HEK293T (cell line): ENCODE measurements around the gene ABL2.

Source experiments
- CTCF ChIA-PET: fragments of 350-600 bp; formaldehyde crosslinking; extraction: SDS; loops from one replicate; lab custom pipeline; 2021; ENCODE audit warnings: antibody characterized with exemption, inconsistent platforms; lab: Yijun Ruan, JAX
- POLR2A ChIA-PET: fragments of 350-600 bp; formaldehyde crosslinking; extraction: SDS; loops from one replicate; lab custom pipeline; 2020; ENCODE audit warnings: antibody characterized with exemption, inconsistent platforms; lab: Yijun Ruan, JAX
- DNase-seq: peaks from one replicate; pipeline ENCODE4 v3.0.0; 2012; ENCODE audit warnings: mixed read lengths; ENCODE audit errors: extremely low spot score
- ARNT ChIP-seq: fragments of 450-650 bp; IDR thresholded peaks from 2 replicates; pipeline ENCODE4 v1.6.1; 2017; ENCODE audit warnings: mild to moderate bottlenecking
- BHLHE40 ChIP-seq: fragments of 450-650 bp; IDR thresholded peaks from 2 replicates; pipeline ENCODE4 v1.6.1; 2016; ENCODE audit warnings: mild to moderate bottlenecking, moderate library complexity, borderline replicate concordance
- CTBP1 ChIP-seq: fragments of 450-650 bp; IDR thresholded peaks from 2 replicates; pipeline ENCODE4 v1.6.1; 2016; ENCODE audit warnings: borderline replicate concordance
- ELF4 ChIP-seq: fragments of 450-650 bp; IDR thresholded peaks from 2 replicates; pipeline ENCODE4 v1.6.1; 2017; ENCODE audit warnings: antibody characterized with exemption
- FOXA1 ChIP-seq: fragments of 450-650 bp; IDR thresholded peaks from 2 replicates; pipeline ENCODE4 v1.6.1; 2016; ENCODE audit warnings: mild to moderate bottlenecking
- FOXK2 ChIP-seq: fragments of 450-650 bp; IDR thresholded peaks from 2 replicates; pipeline ENCODE4 v1.6.1; 2016; ENCODE audit warnings: mild to moderate bottlenecking
- FOXM1 ChIP-seq: fragments of 450-650 bp; IDR thresholded peaks from 2 replicates; pipeline ENCODE4 v1.6.1; 2017; ENCODE audit warnings: mild to moderate bottlenecking, borderline replicate concordance
- HDGF ChIP-seq: fragments of 450-650 bp; IDR thresholded peaks from 2 replicates; pipeline ENCODE4 v1.6.1; 2017; ENCODE audit warnings: antibody characterized with exemption, borderline replicate concordance
- L3MBTL2 ChIP-seq: fragments of 450-650 bp; conservative IDR thresholded peaks from 2 replicates; pipeline ENCODE4 v1.6.1; 2016; ENCODE audit warnings: mild to moderate bottlenecking
- LEF1 ChIP-seq: fragments of 450-650 bp; IDR thresholded peaks from 2 replicates; pipeline ENCODE4 v1.6.1; 2017; ENCODE audit warnings: mild to moderate bottlenecking, borderline replicate concordance
- NFRKB ChIP-seq: fragments of 450-650 bp; IDR thresholded peaks from 2 replicates; pipeline ENCODE4 v1.6.1; 2016; ENCODE audit warnings: mild to moderate bottlenecking, moderate library complexity
- PKNOX1 ChIP-seq: fragments of 450-650 bp; IDR thresholded peaks from 2 replicates; pipeline ENCODE4 v1.6.1; 2016
- SP1 ChIP-seq: fragments of 450-650 bp; IDR thresholded peaks from 2 replicates; pipeline ENCODE4 v1.6.1; 2017
- SUZ12 ChIP-seq: fragments of 450-650 bp; IDR thresholded peaks from 2 replicates; pipeline ENCODE4 v1.6.1; 2016; ENCODE audit warnings: mild to moderate bottlenecking
- TARDBP ChIP-seq: fragments of 450-650 bp; IDR thresholded peaks from 2 replicates; pipeline ENCODE4 v1.6.1; 2016
- ZNF384 ChIP-seq: fragments of 450-650 bp; IDR thresholded peaks from 2 replicates; pipeline ENCODE4 v1.6.1; 2016

The ABL2 gene

GRCh38 chr1:179095924-179096323 lies 133.6 kb downstream of the ABL2 start:
- no peak for DNase-seq
- POLR2A ChIA-PET: no interaction called here
- TF ChIP-seq HDGF (no peak), ELF4 (no peak), CTBP1 (no peak), FOXM1 (no peak), SP1 (no peak)
- CTCF ChIA-PET: no interaction called here

DNA sequence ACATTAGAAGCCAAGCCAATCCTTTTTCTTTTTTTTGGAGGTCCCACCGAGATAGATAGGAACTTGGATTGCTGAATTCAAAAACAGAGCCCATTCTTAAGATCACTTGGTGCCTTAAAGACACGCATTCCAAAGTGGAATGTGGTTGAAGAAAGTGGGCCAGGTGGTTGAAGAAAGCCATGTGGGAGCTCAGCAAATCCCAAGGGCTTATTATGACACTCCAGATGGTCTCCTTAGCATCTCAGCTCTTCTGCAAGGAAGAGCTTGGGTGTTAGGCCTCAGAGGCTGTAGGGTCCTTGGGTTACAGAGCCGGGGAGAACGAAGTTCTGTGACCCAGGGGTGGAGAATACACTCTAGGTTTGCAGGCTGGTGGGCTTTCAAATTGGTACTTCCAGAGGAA lies 134.1 kb downstream of the ABL2 start:
- no peak for DNase-seq
- TF ChIP-seq BHLHE40 (no peak), LEF1 (no peak)
- POLR2A ChIA-PET: no interaction called here
- CTCF ChIA-PET: no interaction called here

GRCh38 chr1:179094818-179095217 lies 134.7 kb downstream of the ABL2 start:
- no peak for DNase-seq
- ChIA-PET POLR2A (no interaction called here), CTCF (no interaction called here)
- TF ChIP-seq FOXM1: no peak
- TF ChIP-seq TARDBP: no peak
- no peak for TF ChIP-seq SP1
- TF ChIP-seq NFRKB: no peak
- TF ChIP-seq SUZ12: no peak
- TF ChIP-seq HDGF: no peak
- TF ChIP-seq ELF4: no peak
- no peak for TF ChIP-seq L3MBTL2
- TF ChIP-seq ZNF384: no peak
- TF ChIP-seq ARNT: no peak
- TF ChIP-seq LEF1: no peak
- TF ChIP-seq CTBP1: no peak
- TF ChIP-seq BHLHE40: no peak
- TF ChIP-seq PKNOX1: no peak
- no peak for TF ChIP-seq FOXA1

DNA sequence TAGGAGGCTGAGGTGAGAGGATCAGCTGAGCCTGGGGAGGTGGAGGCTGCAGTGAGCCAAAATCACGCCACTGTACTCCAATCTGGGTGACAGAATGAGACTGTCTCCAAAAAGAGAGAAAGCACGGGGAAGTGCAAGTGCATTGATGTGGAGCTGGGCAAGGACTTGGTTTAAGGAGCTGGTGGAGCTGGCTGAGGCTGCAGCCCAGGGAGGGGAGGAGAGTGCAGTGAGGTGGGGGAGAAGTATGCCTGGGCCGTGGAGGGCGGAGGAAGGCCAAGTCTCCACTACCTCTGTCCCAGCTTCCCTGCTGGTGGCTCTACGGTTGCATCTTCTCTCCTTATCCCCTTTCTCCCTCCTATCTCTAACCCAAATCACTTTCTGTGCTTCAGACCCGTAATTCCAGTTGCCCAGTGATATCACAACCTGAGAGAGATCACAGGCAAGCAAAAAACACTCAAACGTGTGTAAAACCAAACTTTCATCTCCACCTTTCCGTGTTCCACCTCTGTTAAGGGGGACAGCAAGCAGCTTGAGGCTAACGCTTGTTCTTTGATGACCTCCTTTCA lies 136.5 kb downstream of the ABL2 start:
- TF ChIP-seq ZNF384 (no peak), SUZ12 (no peak), FOXK2 (no peak), NFRKB (no peak), FOXA1 (no peak), HDGF (no peak), PKNOX1 (no peak), TARDBP (no peak), ELF4 (no peak), LEF1 (no peak), L3MBTL2 (no peak), FOXM1 (no peak), BHLHE40 (no peak), SP1 (no peak), CTBP1 (no peak), ARNT (no peak)
- POLR2A ChIA-PET: interaction anchor here (0.9 kb wide), 1 partner anchor 11 kb away, joined by 3 read pairs; the partner anchor contains the start of gene TOR3A
- CTCF ChIA-PET: no interaction called here
- no peak for DNase-seq

GRCh38 chr1:179091691-179092165 lies 137.7 kb downstream of the ABL2 start:
- POLR2A ChIA-PET: interaction anchor here (0.9 kb wide), 1 partner anchor 9 kb away, joined by 3 read pairs; no protein-coding TSS in a partner anchor
- CTCF ChIA-PET: interaction anchor here (0.6 kb wide), 1 partner anchor 29 kb away, joined by 3 read pairs; no protein-coding TSS in a partner anchor
- TF ChIP-seq FOXM1 (no peak), BHLHE40 (no peak), SP1 (no peak), L3MBTL2 (no peak), TARDBP (no peak), LEF1 (no peak), ZNF384 (no peak)
- DNase-seq: no peak

GRCh38 chr1:179090923-179091322 lies 138.6 kb downstream of the ABL2 start:
- TF ChIP-seq HDGF (no peak), BHLHE40 (no peak), ELF4 (no peak), L3MBTL2 (no peak)
- no peak for DNase-seq
- ChIA-PET CTCF (interaction anchor here (1.0 kb wide), 1 partner anchor 15 kb away, joined by 3 read pairs; no protein-coding TSS in a partner anchor), POLR2A (interaction anchor here (0.8 to 1.2 kb wide), 3 partner anchors 8 to 9 kb away, joined by 3 to 4 read pairs (median 3); partner anchors contain the start of gene TOR3A)

GRCh38 chr1:179090522-179090921 lies 139.0 kb downstream of the ABL2 start:
- ChIA-PET CTCF (interaction anchor here (1.0 kb wide), 1 partner anchor 15 kb away, joined by 3 read pairs; no protein-coding TSS in a partner anchor), POLR2A (interaction anchor here (0.8 to 1.2 kb wide), 2 partner anchors 9 kb away, joined by 3 to 4 read pairs; partner anchors contain the start of gene TOR3A)
- TF ChIP-seq BHLHE40 (no peak), SUZ12 (no peak), LEF1 (no peak), ARNT (no peak), PKNOX1 (no peak), L3MBTL2 (no peak), FOXA1 (no peak), ZNF384 (no peak), NFRKB (no peak), FOXM1 (no peak), ELF4 (no peak), FOXK2 (no peak), TARDBP (no peak), CTBP1 (no peak)
- DNase-seq: no peak
